Uterus (tissue), 2 donors: ENCODE results near the gene COQ7.

Source experiments
- POLR2A ChIP-seq, 2 donors: fragments of 450-650 bp; IDR thresholded peaks; one replicate each; pipeline ENCODE4 v1.6.1; 2016; ENCODE audit warnings: antibody characterized with exemption in 2 of 2, mild to moderate bottlenecking in 1 of 2, moderate library complexity in 1 of 2
- TF ChIP-seq, protein P1 (sequence below), 4 experiments: fragments of 200-600 bp in 2 of 4; fragments of 450-650 bp in 2 of 4; sonication (generic) in 2 of 4; IDR thresholded peaks; one replicate each; pipeline ENCODE4 v1.5.1; 2016 to 2019; ENCODE audit warnings: antibody characterized with exemption in 4 of 4, mild to moderate bottlenecking in 2 of 4, moderate library complexity in 1 of 4

DNA sequence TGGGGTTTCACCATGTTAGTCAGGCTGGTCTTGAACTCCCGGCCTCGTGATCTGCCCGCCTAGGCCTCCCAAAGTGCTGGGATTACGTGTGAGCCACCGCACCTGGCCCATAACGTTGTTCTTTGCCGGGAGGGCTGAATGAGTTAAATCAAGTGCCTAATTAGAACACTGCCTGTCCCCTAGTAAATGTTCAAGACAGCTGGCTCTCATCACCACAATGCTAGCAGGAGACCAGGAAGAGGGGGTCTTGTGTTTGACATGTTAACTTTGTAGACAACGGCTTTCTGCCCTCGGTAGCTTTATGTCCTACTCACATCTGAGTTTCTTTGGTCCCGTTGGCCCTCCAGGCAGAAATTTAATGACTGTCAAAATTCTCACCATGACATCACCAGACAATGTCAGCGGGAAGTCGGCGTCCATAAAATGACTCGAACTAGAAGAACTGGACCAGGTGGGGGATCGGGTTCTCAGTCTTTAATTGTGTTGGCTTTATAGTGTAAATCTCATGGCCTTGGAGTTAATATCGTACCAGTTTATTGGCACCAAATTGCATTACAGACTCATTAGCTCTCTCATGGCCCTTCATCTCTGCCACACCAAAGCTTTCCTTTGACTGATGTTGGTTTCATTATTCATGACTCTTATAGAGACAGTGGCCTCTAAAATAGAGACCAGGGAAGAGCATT is 34.9 kb downstream of the COQ7 start:
- TF ChIP-seq, protein P1, sequence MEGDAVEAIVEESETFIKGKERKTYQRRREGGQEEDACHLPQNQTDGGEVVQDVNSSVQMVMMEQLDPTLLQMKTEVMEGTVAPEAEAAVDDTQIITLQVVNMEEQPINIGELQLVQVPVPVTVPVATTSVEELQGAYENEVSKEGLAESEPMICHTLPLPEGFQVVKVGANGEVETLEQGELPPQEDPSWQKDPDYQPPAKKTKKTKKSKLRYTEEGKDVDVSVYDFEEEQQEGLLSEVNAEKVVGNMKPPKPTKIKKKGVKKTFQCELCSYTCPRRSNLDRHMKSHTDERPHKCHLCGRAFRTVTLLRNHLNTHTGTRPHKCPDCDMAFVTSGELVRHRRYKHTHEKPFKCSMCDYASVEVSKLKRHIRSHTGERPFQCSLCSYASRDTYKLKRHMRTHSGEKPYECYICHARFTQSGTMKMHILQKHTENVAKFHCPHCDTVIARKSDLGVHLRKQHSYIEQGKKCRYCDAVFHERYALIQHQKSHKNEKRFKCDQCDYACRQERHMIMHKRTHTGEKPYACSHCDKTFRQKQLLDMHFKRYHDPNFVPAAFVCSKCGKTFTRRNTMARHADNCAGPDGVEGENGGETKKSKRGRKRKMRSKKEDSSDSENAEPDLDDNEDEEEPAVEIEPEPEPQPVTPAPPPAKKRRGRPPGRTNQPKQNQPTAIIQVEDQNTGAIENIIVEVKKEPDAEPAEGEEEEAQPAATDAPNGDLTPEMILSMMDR (IDR thresholded peaks at IDR 0.05), result no peak
- no peak for TF ChIP-seq POLR2A (IDR thresholded peaks at IDR 0.05)
